ENCODE data around the gene C2CD4A.

- no peak for TF ChIP-seq POLR2A (IDR thresholded peaks at IDR 0.05; ENCODE audit: borderline replicate concordance, extremely low read depth, insufficient read depth, insufficient read length)
- TF ChIP-seq CTCF (IDR thresholded peaks at IDR 0.05 in 2 of 3, conservative IDR thresholded peaks at IDR 0.05 in 1 of 3; ENCODE audit: borderline replicate concordance in 1 of 3, insufficient read depth in 1 of 3, low read depth in 2 of 3, low read length in 2 of 3): no peak
- TF ChIP-seq YY1 (IDR thresholded peaks at IDR 0.05; ENCODE audit: extremely low read depth, insufficient replicate concordance, low read depth, low read length): no peak
- TF ChIP-seq EZH2 (IDR thresholded peaks at IDR 0.05): no peak
Observed at GRCh38 chr15:62109437-62109836, 42.7 kb downstream of the C2CD4A start.
